ENCODE data around the gene PGGT1B.

Gene PGGT1B

GRCh38 chr5:115246361-115246991 lies 16.2 kb downstream of the PGGT1B start:
- H3K36me3 ChIP-seq (ENCODE audit: insufficient read depth, low read length) = peaks cover 12% of the 10 kb centered on the region; the same call in 1 of the 2 replicates
- DNase-seq (ENCODE audit: low read depth, low spot score) = no peak
- TF ChIP-seq FOXP2 (optimal IDR thresholded peaks at IDR 0.05; ENCODE audit: control extremely low read depth, extremely low read length, insufficient read depth) (no peak), POLR2AphosphoS5 (IDR thresholded peaks at IDR 0.05; ENCODE audit: borderline replicate concordance, low read depth, low read length) (no peak)

GRCh38 chr5:115243412-115243811 lies 19.3 kb downstream of the PGGT1B start:
- TF ChIP-seq EZH2 (IDR thresholded peaks at IDR 0.05) (no peak), POLR2AphosphoS5 (IDR thresholded peaks at IDR 0.05; ENCODE audit: borderline replicate concordance, low read depth, low read length) (no peak), FOXP2 (optimal IDR thresholded peaks at IDR 0.05; ENCODE audit: control extremely low read depth, extremely low read length, insufficient read depth) (no peak)
- H3K9ac ChIP-seq (ENCODE audit: insufficient read length) = no peak overlapping the region
- H3K36me3 ChIP-seq (ENCODE audit: insufficient read depth, low read length) = peaks cover 14% of the 10 kb centered on the region
- no peak for DNase-seq (ENCODE audit: low read depth, low spot score)
- no peaks in the 10 kb centered on the region for H3K9me3 ChIP-seq (ENCODE audit: low read depth, low read length)
- H3K4me3 ChIP-seq = no peak overlapping the region
- no peak overlapping the region for H3K27ac ChIP-seq

More at GRCh38 chr5:115246361-115246991, 16.2 kb downstream of the PGGT1B start:
- Histone ChIP-seq H3K27ac (no peak overlapping the region; the same call in 1 of the 2 replicates), H3K4me3 (no peak overlapping the region), H3K9me3 (ENCODE audit: low read depth, low read length) (no peaks in the 10 kb centered on the region), H3K9ac (ENCODE audit: insufficient read length) (no peak overlapping the region)

DNA sequence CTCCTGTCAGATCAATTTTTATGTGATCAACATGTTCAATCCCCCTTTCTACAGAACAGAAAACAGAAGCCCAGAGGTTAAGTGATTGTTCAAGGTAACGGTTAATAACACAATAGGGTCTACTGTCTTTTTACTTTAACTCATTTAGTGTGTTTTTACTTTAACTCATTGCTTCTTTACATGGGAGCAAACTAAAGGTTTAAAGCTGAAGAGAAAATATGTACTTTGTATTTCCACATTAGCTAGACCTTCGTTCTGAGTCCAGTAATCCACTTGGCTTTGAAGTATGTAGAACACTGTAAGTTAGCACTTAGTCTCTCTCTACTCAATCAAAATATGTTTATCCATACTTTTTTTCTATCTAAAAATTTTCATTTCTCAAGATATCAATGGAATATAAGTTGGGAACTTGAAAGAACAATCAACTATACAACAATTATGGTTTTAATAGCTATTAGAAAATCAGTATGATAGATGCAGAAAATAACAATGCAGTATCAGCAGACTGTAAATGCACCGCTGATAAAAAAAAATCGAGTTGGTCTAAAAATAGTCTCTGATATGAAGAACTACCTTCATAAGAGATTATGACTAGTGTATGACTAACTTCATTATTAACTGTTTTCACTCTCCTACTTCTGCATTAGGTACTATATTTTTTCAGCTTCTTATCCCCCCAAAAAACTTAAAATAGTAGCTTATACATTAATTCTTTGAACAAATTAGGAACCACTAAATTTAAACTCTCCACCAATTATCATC lies 20.6 kb downstream of the PGGT1B start:
- no peak overlapping the region for H3K9ac ChIP-seq (ENCODE audit: insufficient read length)
- DNase-seq (ENCODE audit: low read depth, low spot score) = no peak

GRCh38 chr5:115237066-115237465 lies 25.6 kb downstream of the PGGT1B start:
- H3K4me3 ChIP-seq = no peak overlapping the region
- H3K9me3 ChIP-seq (ENCODE audit: low read depth, low read length) = no peaks in the 10 kb centered on the region
- H3K36me3 ChIP-seq (ENCODE audit: insufficient read depth, low read length) = peaks cover 33% of the 10 kb centered on the region
- no peak for DNase-seq (ENCODE audit: low read depth, low spot score)
- H3K27ac ChIP-seq = no peak overlapping the region
- no peak for TF ChIP-seq FOXP2 (optimal IDR thresholded peaks at IDR 0.05; ENCODE audit: control extremely low read depth, extremely low read length, insufficient read depth)
- no peak for TF ChIP-seq POLR2AphosphoS5 (IDR thresholded peaks at IDR 0.05; ENCODE audit: borderline replicate concordance, low read depth, low read length)
- no peak for TF ChIP-seq EZH2 (IDR thresholded peaks at IDR 0.05)
- no peak overlapping the region for H3K9ac ChIP-seq (ENCODE audit: insufficient read length)

More for the DNA sequence above, 20.6 kb downstream of the PGGT1B start:
- no peak overlapping the region for H3K4me3 ChIP-seq
- no peak overlapping the region for H3K27ac ChIP-seq
- no peaks in the 10 kb centered on the region for H3K9me3 ChIP-seq (ENCODE audit: low read depth, low read length)
- peaks cover 22% of the 10 kb centered on the region for H3K36me3 ChIP-seq (ENCODE audit: insufficient read depth, low read length)
- TF ChIP-seq FOXP2 (optimal IDR thresholded peaks at IDR 0.05; ENCODE audit: control extremely low read depth, extremely low read length, insufficient read depth) (no peak), EZH2 (IDR thresholded peaks at IDR 0.05) (no peak), POLR2AphosphoS5 (IDR thresholded peaks at IDR 0.05; ENCODE audit: borderline replicate concordance, low read depth, low read length) (no peak)

GRCh38 chr5:115236599-115236998 lies 26.1 kb downstream of the PGGT1B start:
- Histone ChIP-seq H3K36me3 (ENCODE audit: insufficient read depth, low read length) (peaks cover 37% of the 10 kb centered on the region), H3K9ac (ENCODE audit: insufficient read length) (no peak overlapping the region)

GRCh38 chr5:115231598-115231997 lies 31.1 kb downstream of the PGGT1B start:
- Histone ChIP-seq H3K9ac (ENCODE audit: insufficient read length) (no peak overlapping the region), H3K27ac (no peak overlapping the region), H3K4me3 (no peak overlapping the region), H3K36me3 (ENCODE audit: insufficient read depth, low read length) (peaks cover 39% of the 10 kb centered on the region), H3K9me3 (ENCODE audit: low read depth, low read length) (no peaks in the 10 kb centered on the region)
- no peak for DNase-seq (ENCODE audit: low read depth, low spot score)
- no peak for TF ChIP-seq POLR2AphosphoS5 (IDR thresholded peaks at IDR 0.05; ENCODE audit: borderline replicate concordance, low read depth, low read length)

More at GRCh38 chr5:115236599-115236998, 26.1 kb downstream of the PGGT1B start:
- Histone ChIP-seq H3K9me3 (ENCODE audit: low read depth, low read length) (no peaks in the 10 kb centered on the region), H3K27ac (no peak overlapping the region), H3K4me3 (no peak overlapping the region)
- TF ChIP-seq FOXP2 (optimal IDR thresholded peaks at IDR 0.05; ENCODE audit: control extremely low read depth, extremely low read length, insufficient read depth) (no peak), EZH2 (IDR thresholded peaks at IDR 0.05) (no peak)
- DNase-seq (ENCODE audit: low read depth, low spot score) = no peak

DNA sequence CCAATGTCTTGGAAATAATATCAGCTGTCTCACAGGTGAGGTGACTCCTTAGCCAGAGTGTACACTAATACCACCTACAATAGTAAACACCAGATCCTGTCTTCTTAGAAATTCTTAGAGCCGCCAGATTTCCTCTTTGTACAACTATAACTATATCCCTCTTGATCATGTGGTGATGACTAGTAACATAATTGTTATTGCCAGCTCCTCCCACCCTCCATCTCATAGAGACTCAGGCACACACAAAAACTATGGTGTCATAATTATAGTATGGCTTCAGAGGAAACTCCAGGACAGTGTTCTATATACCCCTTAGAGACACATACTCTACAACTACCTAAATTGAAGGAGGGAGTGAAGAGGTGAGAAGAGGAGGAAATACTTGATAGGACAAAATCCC lies 33.1 kb downstream of the PGGT1B start:
- Histone ChIP-seq H3K27ac (no peak overlapping the region), H3K9ac (ENCODE audit: insufficient read length) (no peak overlapping the region), H3K36me3 (ENCODE audit: insufficient read depth, low read length) (peaks cover 31% of the 10 kb centered on the region), H3K4me3 (no peak overlapping the region), H3K9me3 (ENCODE audit: low read depth, low read length) (no peaks in the 10 kb centered on the region)
- TF ChIP-seq POLR2AphosphoS5 (IDR thresholded peaks at IDR 0.05; ENCODE audit: borderline replicate concordance, low read depth, low read length) (no peak), EZH2 (IDR thresholded peaks at IDR 0.05) (no peak), FOXP2 (optimal IDR thresholded peaks at IDR 0.05; ENCODE audit: control extremely low read depth, extremely low read length, insufficient read depth) (no peak)
- DNase-seq (ENCODE audit: low read depth, low spot score) = no peak

GRCh38 chr5:115227281-115227680 lies 35.4 kb downstream of the PGGT1B start:
- no peak overlapping the region for H3K4me3 ChIP-seq
- TF ChIP-seq POLR2AphosphoS5 (IDR thresholded peaks at IDR 0.05; ENCODE audit: borderline replicate concordance, low read depth, low read length) = no peak
- no peak for TF ChIP-seq FOXP2 (optimal IDR thresholded peaks at IDR 0.05; ENCODE audit: control extremely low read depth, extremely low read length, insufficient read depth)
- TF ChIP-seq EZH2 (IDR thresholded peaks at IDR 0.05) = no peak
- no peak overlapping the region for H3K27ac ChIP-seq
- H3K36me3 ChIP-seq (ENCODE audit: insufficient read depth, low read length) = peaks cover 38% of the 10 kb centered on the region
- no peaks in the 10 kb centered on the region for H3K9me3 ChIP-seq (ENCODE audit: low read depth, low read length)
- no peak for DNase-seq (ENCODE audit: low read depth, low spot score)
- no peak overlapping the region for H3K9ac ChIP-seq (ENCODE audit: insufficient read length)
